ENCODE measurements around the gene UCK1.
"Not testable (repeated sequence)": the region's sequence is repeated elsewhere in the genome, so short reads cannot be mapped to it uniquely, and the experiment has no call there.

The UCK1 gene

GRCh38 chr9:131523451-131524435 is 7.3 kb downstream of the UCK1 start:
- DNase-seq: no peak

- DNase-seq: no peak
These were observed 8.0 kb downstream of the UCK1 start for GRCh38 chr9:131523086-131523388.

- no peak for DNase-seq
These were observed 8.6 kb downstream of the UCK1 start for GRCh38 chr9:131522257-131523085.

- no peak for DNase-seq
These were observed 9.2 kb downstream of the UCK1 start for GRCh38 chr9:131521822-131522221.

GRCh38 chr9:131521203-131521602 is 9.9 kb downstream of the UCK1 start:
- DNase-seq: no peak

- no peak for DNase-seq
These were observed 10.6 kb downstream of the UCK1 start for GRCh38 chr9:131520503-131520902.

- DNase-seq: no peak
These were observed 12.5 kb downstream of the UCK1 start for GRCh38 chr9:131518553-131518952.

GRCh38 chr9:131517761-131518190 is 13.3 kb downstream of the UCK1 start:
- no peak for DNase-seq

GRCh38 chr9:131516930-131517329 is 14.1 kb downstream of the UCK1 start:
- no peak for DNase-seq

GRCh38 chr9:131516100-131516499 is 15.0 kb downstream of the UCK1 start:
- DNase-seq: no peak

- not testable (repeated sequence) for DNase-seq
These were observed 15.5 kb downstream of the UCK1 start for GRCh38 chr9:131515559-131516031.

- no peak for DNase-seq
These were observed 17.9 kb downstream of the UCK1 start for GRCh38 chr9:131513177-131513576.

- DNase-seq: no peak
These were observed 19.2 kb downstream of the UCK1 start for GRCh38 chr9:131511880-131512279.

- DNase-seq: no peak
These were observed 19.6 kb downstream of the UCK1 start for GRCh38 chr9:131511416-131511815.

- DNase-seq: no peak
These were observed 26.1 kb downstream of the UCK1 start for GRCh38 chr9:131505012-131505411.

GRCh38 chr9:131503626-131504465 is 27.2 kb downstream of the UCK1 start:
- DNase-seq: peak in 1 of 2 experiments; percentile 40

GRCh38 chr9:131502781-131503625 is 28.1 kb downstream of the UCK1 start, which contains the start of gene POMT1:
Gene POMT1 (plus strand): TSS chr9:131502918. CDS start chr9:131504219, 1,301 bp downstream.
- DNase-seq: peak; percentile 85 to 95

- peak in 1 of 2 experiments; percentile 30 for DNase-seq
These were observed 30.0 kb downstream of the UCK1 start for GRCh38 chr9:131500939-131501541.

GRCh38 chr9:131500377-131500776 is 30.7 kb downstream of the UCK1 start:
- no peak for DNase-seq

- no peak for DNase-seq
These were observed 31.8 kb downstream of the UCK1 start for GRCh38 chr9:131499254-131499767.
